ENCODE data around the gene SELENOH.

DNA sequence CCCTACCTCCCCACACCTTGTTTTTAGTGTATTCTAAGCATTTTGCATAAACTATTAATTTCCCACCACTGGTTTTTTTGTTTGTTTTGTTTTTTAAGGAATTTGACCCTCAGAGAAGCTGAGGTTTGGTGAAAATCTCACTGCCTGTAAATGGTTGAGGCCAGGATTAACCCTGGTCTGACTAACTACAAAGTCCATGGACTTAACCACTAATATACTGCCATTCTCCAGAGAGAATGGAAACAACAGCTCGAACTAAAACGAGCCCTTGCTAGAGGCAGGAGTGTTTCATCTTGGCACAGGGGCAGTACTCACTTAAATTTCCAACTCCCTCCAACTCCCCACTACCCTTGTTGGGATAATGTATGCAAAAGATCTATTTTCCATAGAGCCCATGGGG, 23.3 kb downstream of the SELENOH start:
- TF ChIP-seq, protein P1, sequence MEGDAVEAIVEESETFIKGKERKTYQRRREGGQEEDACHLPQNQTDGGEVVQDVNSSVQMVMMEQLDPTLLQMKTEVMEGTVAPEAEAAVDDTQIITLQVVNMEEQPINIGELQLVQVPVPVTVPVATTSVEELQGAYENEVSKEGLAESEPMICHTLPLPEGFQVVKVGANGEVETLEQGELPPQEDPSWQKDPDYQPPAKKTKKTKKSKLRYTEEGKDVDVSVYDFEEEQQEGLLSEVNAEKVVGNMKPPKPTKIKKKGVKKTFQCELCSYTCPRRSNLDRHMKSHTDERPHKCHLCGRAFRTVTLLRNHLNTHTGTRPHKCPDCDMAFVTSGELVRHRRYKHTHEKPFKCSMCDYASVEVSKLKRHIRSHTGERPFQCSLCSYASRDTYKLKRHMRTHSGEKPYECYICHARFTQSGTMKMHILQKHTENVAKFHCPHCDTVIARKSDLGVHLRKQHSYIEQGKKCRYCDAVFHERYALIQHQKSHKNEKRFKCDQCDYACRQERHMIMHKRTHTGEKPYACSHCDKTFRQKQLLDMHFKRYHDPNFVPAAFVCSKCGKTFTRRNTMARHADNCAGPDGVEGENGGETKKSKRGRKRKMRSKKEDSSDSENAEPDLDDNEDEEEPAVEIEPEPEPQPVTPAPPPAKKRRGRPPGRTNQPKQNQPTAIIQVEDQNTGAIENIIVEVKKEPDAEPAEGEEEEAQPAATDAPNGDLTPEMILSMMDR (IDR thresholded peaks at IDR 0.05; ENCODE audit: low read length), result no peak
- TF ChIP-seq EZH2 (optimal IDR thresholded peaks at IDR 0.05; ENCODE audit: low read depth, low read length), result no peak
